ENCODE data around the gene ISG15.
A peak's percentile ranks its signal among the peaks of the same experiment; 100 is the strongest.
"Not testable (repeated sequence)": the region's sequence is repeated elsewhere in the genome, so short reads cannot be mapped to it uniquely, and the experiment has no call there.

ISG15 gene

GRCh38 chr1:975896-976683, 37.2 kb upstream of the ISG15 start:
- no peak for DNase-seq

- DNase-seq = not testable (repeated sequence)
These were observed 36.5 kb upstream of the ISG15 start for GRCh38 chr1:976791-977190.

GRCh38 chr1:978069-978834, 35.0 kb upstream of the ISG15 start:
- no peak for DNase-seq

GRCh38 chr1:978835-979743, 34.2 kb upstream of the ISG15 start:
- DNase-seq = no peak

GRCh38 chr1:979744-980072, 33.6 kb upstream of the ISG15 start:
- DNase-seq = no peak

- no peak for DNase-seq
These were observed 33.1 kb upstream of the ISG15 start for GRCh38 chr1:980137-980571.

- no peak for DNase-seq
These were observed 32.5 kb upstream of the ISG15 start for GRCh38 chr1:980602-981395.

- no peak for DNase-seq
These were observed 31.8 kb upstream of the ISG15 start for GRCh38 chr1:981491-981954.

GRCh38 chr1:981955-982558, 31.2 kb upstream of the ISG15 start, which contains the start of gene PERM1:
PERM1 (minus strand) TSS chr1:982093; CDS start chr1:981029, 1,064 bp downstream.
- no peak for DNase-seq

GRCh38 chr1:982765-983436, 30.4 kb upstream of the ISG15 start:
- no peak for DNase-seq

- DNase-seq = peak; percentile 20
These were observed 29.4 kb upstream of the ISG15 start for GRCh38 chr1:983798-984475.

- DNase-seq = no peak
These were observed 28.9 kb upstream of the ISG15 start for GRCh38 chr1:984476-984814.

GRCh38 chr1:985126-985525, 28.2 kb upstream of the ISG15 start:
- no peak for DNase-seq

- DNase-seq = not testable (repeated sequence)
These were observed 25.2 kb upstream of the ISG15 start for GRCh38 chr1:988061-988460.

- DNase-seq = not testable (repeated sequence)
These were observed 22.0 kb upstream of the ISG15 start for GRCh38 chr1:991275-991674.

- DNase-seq = no peak
These were observed 21.4 kb upstream of the ISG15 start for GRCh38 chr1:991895-992294.

GRCh38 chr1:992362-992761, 20.9 kb upstream of the ISG15 start:
- no peak for DNase-seq

- DNase-seq = no peak
These were observed 19.8 kb upstream of the ISG15 start for GRCh38 chr1:993379-993995.

- DNase-seq = not testable (repeated sequence)
These were observed 18.8 kb upstream of the ISG15 start for GRCh38 chr1:994546-994945.

All from NCI-H1694 treated with DMSO at 0.1 percent for 48 hours (cell line).